GM12878 (cell line): ENCODE measurements around the gene ADAMTS2. TPM values are rescaled to one million over a fixed set of nuclear protein-coding genes. Genes with fewer than 3 reads are reported as not detected.

Source experiments
- ATAC-seq: fragments of 200-7000 bp; cut with Tn5 transposase; 3 replicates; pipeline ENCODE4 v1.9.1; 2020; ENCODE audit warnings: mild to moderate bottlenecking, moderate library complexity
- BruUV-seq: library from RNA; stranded (reverse); fragments of 400-500 nt; replicated peaks from 2 replicates; lab custom pipeline; 2021; lab: Mats Ljungman, UMichigan
- CTCF ChIA-PET: fragments of 300-600 bp; sonication (Branson Sonifier 250); formaldehyde crosslinking; extraction: SDS; loops from one replicate; lab custom pipeline; 2021; ENCODE audit warnings: inconsistent platforms; lab: Yijun Ruan, JAX
- POLR2A ChIA-PET: fragments of 350-600 bp; formaldehyde crosslinking; extraction: SDS; loops from one replicate; lab custom pipeline; 2021; ENCODE audit warnings: inconsistent platforms; lab: Charles Lee
- RAD21 ChIA-PET: fragments of 300-600 bp; sonication (Branson Sonifier 250); formaldehyde crosslinking; loops from one replicate; lab custom pipeline; 2023; ENCODE audit warnings: antibody characterized with exemption; ENCODE audit not compliant: unreplicated experiment; lab: Charles Lee
- SMC1A ChIA-PET: fragments of 300-600 bp; sonication (Branson Sonifier 250); formaldehyde crosslinking; loops from one replicate; lab custom pipeline; 2023; ENCODE audit not compliant: unreplicated experiment, uncharacterized antibody; lab: Charles Lee
- DNase-seq: peaks from one replicate; pipeline ENCODE4 v3.0.0-alpha.2; 2011; ENCODE audit warnings: low read depth, low spot score
- FAIRE-seq: peaks from 3 replicates; lab custom pipeline; 2011; peaks lifted over from hg19 to GRCh38; lab: Jason Lieb, UNC
- H2AFZ ChIP-seq: 2 replicates; pipeline ENCODE4 v1.6.0; 2011; ENCODE audit warnings: low read depth, low read length, control low read depth; ENCODE audit not compliant: control insufficient read depth
- H3K27ac ChIP-seq: 2 replicates; pipeline ENCODE4 v1.5.1; 2011; ENCODE audit warnings: control low read depth; ENCODE audit not compliant: control insufficient read depth, insufficient read depth
- H3K27me3 ChIP-seq, 2 experiments: replicated peaks in 1 of 2; 2 replicates each; pipeline versions ENCODE4 v1.6.0 to v1.6.1; 2011; ENCODE audit warnings: low read length in 1 of 2; ENCODE audit not compliant: control insufficient read depth in 2 of 2, insufficient read depth in 2 of 2
- H3K36me3 ChIP-seq, 2 experiments: 2 replicates each; pipeline ENCODE4 v1.5.1; 2011; ENCODE audit warnings: low read length in 1 of 2; ENCODE audit not compliant: control insufficient read depth in 2 of 2, insufficient read depth in 2 of 2
- H3K4me1 ChIP-seq: 2 replicates; pipeline ENCODE4 v1.6.1; 2011; ENCODE audit warnings: mild to moderate bottlenecking, low read length, moderate library complexity, mixed read lengths; ENCODE audit not compliant: control insufficient read depth, insufficient read depth
- H3K4me2 ChIP-seq: 2 replicates; pipeline ENCODE4 v1.6.0; 2011; ENCODE audit warnings: control low read depth; ENCODE audit not compliant: control insufficient read depth, insufficient read depth
- H3K4me3 ChIP-seq: fragments of 200-600 bp; sonication (generic); 2 replicates; pipeline ENCODE4 v1.5.1; 2016
- H3K79me2 ChIP-seq: 2 replicates; pipeline ENCODE4 v1.6.0; 2011; ENCODE audit warnings: low read length; ENCODE audit not compliant: control insufficient read depth, insufficient read depth
- H3K9ac ChIP-seq: 2 replicates; pipeline ENCODE4 v1.8.0; 2011; ENCODE audit warnings: low read length, control low read depth, mixed read lengths; ENCODE audit not compliant: control insufficient read depth, insufficient read depth
- H3K9me3 ChIP-seq: replicated peaks from 3 replicates; pipeline ENCODE4 v1.5.1; 2011; ENCODE audit warnings: mild to moderate bottlenecking, low read length; ENCODE audit not compliant: control insufficient read depth, insufficient read depth
- H4K20me1 ChIP-seq: 2 replicates; pipeline ENCODE4 v1.6.0; 2011; ENCODE audit not compliant: control insufficient read depth, insufficient read depth
- ASH2L ChIP-seq: fragments of 300-600, 200-600 bp; sonication (generic); IDR thresholded peaks from 2 replicates; pipeline ENCODE4 v1.6.1; 2017; ENCODE audit warnings: low read depth, mild to moderate bottlenecking, borderline replicate concordance
- ATF2 ChIP-seq: IDR thresholded peaks from 2 replicates; pipeline ENCODE4 v1.6.1; 2012; ENCODE audit warnings: low read length, inconsistent platforms
- BHLHE40 ChIP-seq, 2 experiments: fragments of 450-650 bp in 1 of 2; IDR thresholded peaks; 2 replicates each; pipeline ENCODE4 v1.6.1; 2011 to 2017; ENCODE audit warnings: low read depth in 2 of 2, borderline replicate concordance in 1 of 2, improper control_type of control experiment in 1 of 2, low read length in 1 of 2, mild to moderate bottlenecking in 1 of 2
- CBX3 ChIP-seq: fragments of 200-600 bp; sonication (generic); IDR thresholded peaks from 2 replicates; pipeline ENCODE4 v1.6.1; 2016; ENCODE audit warnings: low read depth, borderline replicate concordance
- CREM ChIP-seq: IDR thresholded peaks from 2 replicates; pipeline ENCODE4 v1.6.1; 2014; ENCODE audit warnings: antibody characterized with exemption, low read depth
- EED ChIP-seq: sonication (generic); IDR thresholded peaks from 2 replicates; pipeline ENCODE4 v1.6.1; 2016; ENCODE audit warnings: antibody characterized with exemption, low read depth
- GATAD2B ChIP-seq: fragments of 450-650 bp; conservative IDR thresholded peaks from 2 replicates; pipeline ENCODE4 v1.6.1; 2017; ENCODE audit warnings: low read depth, mild to moderate bottlenecking, moderate library complexity
- NRF1 ChIP-seq: conservative IDR thresholded peaks from 2 replicates; pipeline ENCODE4 v1.6.1; 2011; ENCODE audit warnings: mild to moderate bottlenecking, low read depth, low read length, improper control_type of control experiment
- RAD21 ChIP-seq: IDR thresholded peaks from 2 replicates; pipeline ENCODE4 v1.6.1; 2011; ENCODE audit warnings: mild to moderate bottlenecking, low read depth, low read length, moderate library complexity; ENCODE audit not compliant: insufficient read depth
- RELB ChIP-seq: fragments of 450-650 bp; IDR thresholded peaks from 2 replicates; pipeline ENCODE4 v1.6.1; 2017; ENCODE audit warnings: low read depth, mild to moderate bottlenecking, moderate library complexity
- SMAD5 ChIP-seq: IDR thresholded peaks from 2 replicates; pipeline ENCODE4 v1.6.1; 2016; ENCODE audit warnings: antibody characterized with exemption, low read depth
- WGBS: methylation state at CpG from one replicate; pipeline ENCODE4 v1.1.6; 2016; ENCODE audit warnings: low lambda C conversion rate; ENCODE audit not compliant: insufficient replicate concordance, insufficient coverage; ENCODE audit errors: missing lambda C conversion rate; 5-methylcytosine and 5-hydroxymethylcytosine counted together
- in situ Hi-C: fragments of 300-500 bp; cut with MboI; formaldehyde crosslinking; loops from 9 replicates; pipeline ENCODE4 v1.14.3; 2018; ENCODE audit warnings: mixed read lengths
- intact Hi-C: fragments of 100-400 bp; cut with micrococcal nuclease; formaldehyde crosslinking; loops from one replicate; pipeline ENCODE4 v1.14.2; 2022; ENCODE audit not compliant: unreplicated experiment
- polyA plus RNA-seq, 11 experiments: library from polyadenylated mRNA; depleted of rRNA in 4 of 11; unstranded in 6 of 11; stranded (reverse) in 5 of 11; fragments of >200 nt; fragmentation: Nextera tagmentation in 4 of 11; fragmentation: Illumina TruSeq in 1 of 11; extraction: Ambion mirVana in 4 of 11; extraction: Trizol in 1 of 11; gene quantifications; 1 replicate in 1 of 11; 2 replicates in 10 of 11; pipeline versions ENCODE4 v1.2.1 to v1.2.3, GENCODE V29; 2011 to 2016; ENCODE audit warnings: inconsistent platforms in 2 of 11, missing spikeins in 2 of 11, low read depth in 1 of 11
- total RNA-seq, 4 experiments: library from RNA; depleted of rRNA in 3 of 4; stranded (reverse); fragments of >200 nt in 3 of 4; fragmentation: Illumina TruSeq in 1 of 4; extraction: Trizol in 1 of 4; gene quantifications; 2 replicates each; pipeline versions ENCODE4 v1.2.1 to v1.2.3, GENCODE V29; 2013 to 2021
- TF ChIP-seq, protein P1 (sequence below): fragments of 450-650 bp; IDR thresholded peaks from 2 replicates; pipeline ENCODE4 v1.6.1; 2017; ENCODE audit warnings: antibody characterized with exemption, mild to moderate bottlenecking, moderate library complexity
- TF ChIP-seq, protein P2 (sequence below): fragments of 150-350 bp; IDR thresholded peaks from 2 replicates; pipeline ENCODE4 v1.6.1; 2014; ENCODE audit warnings: mild to moderate bottlenecking, low read depth, low read length

The ADAMTS2 gene
- total and polyA plus RNA-seq, 10 of the 15 experiments (the other 5 are each of a cell fraction or from before 2014, with no cell fraction given) = 0.03 to 0.05 TPM; not detected in 8

DNA sequence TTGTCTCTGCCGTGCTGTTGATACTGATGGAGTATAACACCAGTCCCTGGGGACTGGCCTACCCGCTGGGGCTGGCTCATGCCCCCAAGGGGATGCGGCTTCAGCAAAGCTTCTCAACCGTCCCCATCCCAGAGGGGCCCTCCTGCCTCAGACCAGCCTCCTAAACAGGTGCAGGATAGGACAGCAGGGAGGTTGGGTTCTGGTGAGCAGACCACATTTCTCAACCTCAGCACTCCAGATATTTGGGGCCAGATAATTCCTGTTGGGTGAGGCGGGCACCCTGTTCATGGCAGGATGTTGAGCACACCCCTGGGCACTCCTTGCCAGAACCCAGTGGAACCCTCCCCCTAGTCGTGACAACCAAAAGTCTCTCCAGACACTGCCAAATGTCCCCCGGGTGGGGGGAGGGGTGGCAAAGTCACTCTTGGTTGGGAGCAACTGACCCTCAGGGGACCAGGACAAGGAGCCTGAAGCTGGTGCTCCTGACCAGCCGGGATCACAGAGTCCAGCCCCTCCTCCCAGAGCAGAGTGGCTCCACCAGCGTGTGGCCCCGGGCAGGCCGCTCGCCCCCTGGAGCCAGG lies 177.3 kb downstream of the ADAMTS2 start:
- Histone ChIP-seq H3K27me3 (no peaks in the 10 kb centered on the region), H4K20me1 (no peaks in the 10 kb centered on the region), H3K36me3 (no peaks in the 10 kb centered on the region), H3K9me3 (no peaks in the 10 kb centered on the region; the same call in 2 of the 3 replicates), H2AFZ (no peak overlapping the region), H3K4me1 (no peaks in the 10 kb centered on the region), H3K27ac (no peak overlapping the region), H3K4me3 (no peak overlapping the region), H3K79me2 (no peaks in the 10 kb centered on the region), H3K9ac (no peak overlapping the region), H3K4me2 (no peak overlapping the region)
- ATAC-seq (no peak), FAIRE-seq (no peak), DNase-seq (no peak)
- CTCF ChIA-PET = interaction anchor here (0.6 to 1.3 kb wide), 5 partner anchors 9 to 327 kb away, joined by 3 to 10 read pairs (median 5); no protein-coding TSS in a partner anchor
- no peak for TF ChIP-seq SMAD5
- TF ChIP-seq, protein P1, sequence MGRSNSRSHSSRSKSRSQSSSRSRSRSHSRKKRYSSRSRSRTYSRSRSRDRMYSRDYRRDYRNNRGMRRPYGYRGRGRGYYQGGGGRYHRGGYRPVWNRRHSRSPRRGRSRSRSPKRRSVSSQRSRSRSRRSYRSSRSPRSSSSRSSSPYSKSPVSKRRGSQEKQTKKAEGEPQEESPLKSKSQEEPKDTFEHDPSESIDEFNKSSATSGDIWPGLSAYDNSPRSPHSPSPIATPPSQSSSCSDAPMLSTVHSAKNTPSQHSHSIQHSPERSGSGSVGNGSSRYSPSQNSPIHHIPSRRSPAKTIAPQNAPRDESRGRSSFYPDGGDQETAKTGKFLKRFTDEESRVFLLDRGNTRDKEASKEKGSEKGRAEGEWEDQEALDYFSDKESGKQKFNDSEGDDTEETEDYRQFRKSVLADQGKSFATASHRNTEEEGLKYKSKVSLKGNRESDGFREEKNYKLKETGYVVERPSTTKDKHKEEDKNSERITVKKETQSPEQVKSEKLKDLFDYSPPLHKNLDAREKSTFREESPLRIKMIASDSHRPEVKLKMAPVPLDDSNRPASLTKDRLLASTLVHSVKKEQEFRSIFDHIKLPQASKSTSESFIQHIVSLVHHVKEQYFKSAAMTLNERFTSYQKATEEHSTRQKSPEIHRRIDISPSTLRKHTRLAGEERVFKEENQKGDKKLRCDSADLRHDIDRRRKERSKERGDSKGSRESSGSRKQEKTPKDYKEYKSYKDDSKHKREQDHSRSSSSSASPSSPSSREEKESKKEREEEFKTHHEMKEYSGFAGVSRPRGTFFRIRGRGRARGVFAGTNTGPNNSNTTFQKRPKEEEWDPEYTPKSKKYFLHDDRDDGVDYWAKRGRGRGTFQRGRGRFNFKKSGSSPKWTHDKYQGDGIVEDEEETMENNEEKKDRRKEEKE = no peak
- TF ChIP-seq RAD21 = no peak
- TF ChIP-seq, protein P2, sequence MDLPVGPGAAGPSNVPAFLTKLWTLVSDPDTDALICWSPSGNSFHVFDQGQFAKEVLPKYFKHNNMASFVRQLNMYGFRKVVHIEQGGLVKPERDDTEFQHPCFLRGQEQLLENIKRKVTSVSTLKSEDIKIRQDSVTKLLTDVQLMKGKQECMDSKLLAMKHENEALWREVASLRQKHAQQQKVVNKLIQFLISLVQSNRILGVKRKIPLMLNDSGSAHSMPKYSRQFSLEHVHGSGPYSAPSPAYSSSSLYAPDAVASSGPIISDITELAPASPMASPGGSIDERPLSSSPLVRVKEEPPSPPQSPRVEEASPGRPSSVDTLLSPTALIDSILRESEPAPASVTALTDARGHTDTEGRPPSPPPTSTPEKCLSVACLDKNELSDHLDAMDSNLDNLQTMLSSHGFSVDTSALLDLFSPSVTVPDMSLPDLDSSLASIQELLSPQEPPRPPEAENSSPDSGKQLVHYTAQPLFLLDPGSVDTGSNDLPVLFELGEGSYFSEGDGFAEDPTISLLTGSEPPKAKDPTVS = no peak
- no peak for TF ChIP-seq RELB
- TF ChIP-seq BHLHE40 (IDR thresholded peaks at IDR 0.05; ENCODE audit: borderline replicate concordance in 1 of 2, low read depth in 2 of 2, low read length in 1 of 2) = no peak
- no peak for TF ChIP-seq NRF1
- no peak for TF ChIP-seq EED
- TF ChIP-seq GATAD2B = no peak
- no peak for TF ChIP-seq CBX3
- no peak for TF ChIP-seq CREM
- no peak for TF ChIP-seq ASH2L
- no peak for TF ChIP-seq ATF2
- SMC1A ChIA-PET = interaction anchor here (0.6 to 1.3 kb wide), 3 partner anchors 102 to 326 kb away, joined by 3 to 5 read pairs (median 3); no protein-coding TSS in a partner anchor
- 34% methylated on average over 12 of the region's 12 CpGs for WGBS
- in situ Hi-C loops (no loop called here), intact Hi-C loops (loop anchor here (5.0 kb wide), 1 partner anchor 324 kb away; no protein-coding TSS in a partner anchor)
- POLR2A ChIA-PET = no interaction called here
- RAD21 ChIA-PET = interaction anchor here (0.6 to 1.3 kb wide), 2 partner anchors 326 to 586 kb away, joined by 3 to 4 read pairs; no protein-coding TSS in a partner anchor
- no TSS peak for BruUV-seq
